ENCODE measurements around the gene LAMA1.

LAMA1 gene

DNA sequence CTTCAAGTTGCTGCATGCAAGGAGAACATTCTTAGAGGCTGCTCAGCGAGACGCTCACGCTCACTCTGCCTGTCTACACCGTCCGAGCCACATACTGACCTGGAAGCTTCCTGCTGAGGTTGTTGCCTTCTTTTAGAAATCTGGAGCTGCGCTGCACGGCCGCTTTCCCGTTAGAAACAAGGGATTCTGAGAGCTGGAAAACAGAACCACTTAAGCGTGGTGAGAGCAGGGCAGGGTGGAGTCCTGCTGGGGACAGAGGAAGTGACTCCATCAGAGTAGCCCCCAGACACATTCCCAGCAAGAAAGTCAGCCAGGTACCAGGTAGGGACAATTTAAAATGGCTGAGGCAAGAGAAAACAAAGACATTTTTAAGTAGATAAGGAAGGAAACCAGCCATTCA lies 135.2 kb downstream of the LAMA1 start:
- DNase-seq = no peak

DNA sequence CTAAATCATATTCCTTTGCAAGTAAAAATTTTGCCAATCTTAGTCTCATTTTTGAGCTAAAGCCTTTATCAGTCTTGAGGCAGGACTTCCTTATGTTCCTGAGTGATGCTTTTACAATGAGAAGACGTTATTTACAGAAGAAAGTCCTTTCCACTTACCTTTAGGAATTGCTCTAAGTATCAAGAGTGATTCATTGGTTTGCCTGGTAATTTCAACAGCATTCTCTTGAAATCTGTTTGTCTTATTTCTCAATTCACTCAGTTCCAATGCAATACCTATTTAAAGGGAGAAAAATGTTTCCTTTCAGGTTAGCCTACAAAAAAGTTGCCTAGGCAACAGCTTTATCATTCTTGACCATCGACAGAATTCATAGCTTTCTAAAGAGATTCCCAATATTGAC lies 137.2 kb downstream of the LAMA1 start:
- DNase-seq = no peak

- DNase-seq = no peak
Observed at GRCh38 chr18:6979954-6980353, 137.6 kb downstream of the LAMA1 start.

DNA sequence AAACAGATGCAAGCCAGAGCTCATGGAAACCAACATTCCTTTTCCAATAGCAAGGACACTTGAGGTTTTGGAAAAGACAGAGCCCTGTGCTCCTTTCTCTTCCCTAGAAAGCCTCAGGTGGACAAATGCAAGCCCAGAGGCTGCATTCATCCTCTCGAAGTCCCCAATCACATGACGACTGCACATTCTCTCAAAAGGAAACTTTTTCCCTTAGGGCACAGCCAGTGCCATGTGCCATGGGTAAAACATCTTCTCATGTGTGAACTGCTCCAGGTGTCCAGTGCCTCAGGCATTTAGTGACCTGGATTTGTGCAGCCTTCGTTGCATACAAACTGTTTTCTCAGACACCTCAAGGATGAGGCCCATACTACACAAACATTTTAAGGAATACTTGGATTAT lies 140.7 kb downstream of the LAMA1 start:
- DNase-seq = no peak

DNA sequence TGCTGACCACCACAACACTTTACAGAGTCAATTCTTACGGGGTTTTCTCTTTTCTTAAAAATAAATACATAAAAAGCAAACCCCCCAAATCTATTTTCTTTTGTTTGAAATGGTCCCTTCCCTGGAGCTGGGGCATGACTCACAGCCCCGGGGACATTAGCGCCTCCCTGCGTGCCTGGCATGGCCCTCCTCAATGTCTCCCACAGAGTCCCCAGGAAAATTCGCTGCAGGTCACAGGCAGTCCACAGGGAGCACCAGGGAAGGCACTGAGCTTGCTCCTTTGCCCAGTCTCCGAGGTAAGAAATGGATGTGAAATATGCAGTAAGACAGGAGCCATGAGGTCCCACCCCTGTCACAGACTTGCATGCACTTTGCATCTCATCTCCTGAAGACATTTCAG lies 142.5 kb downstream of the LAMA1 start:
- DNase-seq = no peak

DNA sequence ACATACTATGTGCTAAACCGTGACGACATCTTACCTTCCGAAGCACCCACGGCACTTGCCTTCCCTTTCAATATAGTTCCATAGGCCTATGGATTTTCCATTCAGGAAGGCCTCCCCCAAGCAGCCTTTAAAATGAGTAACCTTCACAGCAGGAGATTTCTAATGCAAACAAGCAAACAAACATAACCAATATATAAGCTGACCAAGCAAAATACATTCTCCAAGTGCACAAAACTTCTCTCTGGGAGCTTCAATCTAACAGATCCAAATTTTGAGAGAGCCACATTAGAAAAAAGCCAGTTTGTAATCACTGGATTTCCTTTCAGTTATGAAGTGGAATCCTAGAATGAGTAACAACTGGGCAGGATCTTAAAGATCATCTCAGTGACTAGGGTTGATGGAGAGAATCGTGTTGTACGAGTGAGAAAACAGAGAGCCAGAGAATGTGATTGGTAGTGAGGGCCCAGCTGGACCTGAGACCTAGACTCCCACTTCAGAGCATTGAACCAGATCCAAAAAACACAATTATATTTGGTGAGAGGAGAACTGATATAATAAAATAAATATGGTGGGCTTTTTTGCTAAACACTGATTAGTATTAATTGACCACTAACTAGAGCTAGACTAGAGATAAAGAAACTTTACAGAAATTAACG lies 145.6 kb downstream of the LAMA1 start:
- DNase-seq = no peak

DNA sequence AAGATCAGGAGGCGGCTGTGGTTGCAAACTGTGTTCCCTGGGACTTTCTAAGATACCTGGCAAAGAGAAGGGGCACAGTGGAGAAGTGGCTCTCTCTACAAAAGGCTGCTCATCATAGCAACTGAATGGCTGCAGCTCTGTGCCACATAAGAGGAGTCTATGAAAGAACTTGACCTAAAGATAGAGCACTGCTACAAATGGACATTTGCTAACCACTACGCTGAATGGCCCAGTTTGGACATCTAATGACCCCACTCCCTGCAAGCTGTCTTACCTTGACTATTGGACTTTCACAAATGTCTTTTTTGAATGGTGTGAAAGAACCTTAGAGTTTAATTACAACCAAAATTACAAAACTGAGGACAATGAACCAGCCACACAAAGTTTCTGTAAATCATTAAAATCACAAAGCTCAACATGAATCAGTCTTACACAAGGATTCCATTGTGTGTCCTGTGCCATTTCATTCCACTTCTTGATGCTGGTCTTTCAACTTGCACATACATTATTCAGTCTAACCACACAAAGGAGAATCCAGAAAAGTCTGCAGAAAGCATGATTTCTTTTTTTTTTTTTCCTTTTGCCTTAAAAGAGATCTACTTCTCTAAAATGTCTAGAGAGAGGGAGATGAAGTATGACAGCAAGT lies 154.0 kb downstream of the LAMA1 start:
- DNase-seq = no peak

- no peak for DNase-seq
Observed at GRCh38 chr18:6962571-6963451, 154.8 kb downstream of the LAMA1 start.

DNA sequence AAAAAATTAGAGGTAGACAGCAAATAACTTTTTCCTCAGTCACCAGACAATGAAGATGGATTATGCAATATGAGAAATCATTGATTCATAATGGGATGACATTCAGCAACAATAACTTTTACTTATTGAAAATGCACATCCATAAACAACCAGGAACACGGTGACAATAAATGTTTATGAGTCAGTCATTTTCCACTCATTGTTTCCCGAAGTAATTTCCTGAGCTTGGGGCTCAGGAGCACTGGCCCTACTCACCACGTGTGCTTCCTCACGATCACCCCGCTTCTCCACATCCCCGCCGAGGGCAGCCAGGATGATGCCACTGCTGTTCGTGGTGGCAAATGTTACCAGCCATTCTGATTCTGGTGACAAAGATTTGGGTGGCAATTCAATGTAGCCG lies 156.3 kb downstream of the LAMA1 start:
- DNase-seq = no peak

GRCh38 chr18:6960656-6961055 lies 156.9 kb downstream of the LAMA1 start:
- peak; percentile 67 for DNase-seq

- DNase-seq = no peak
Observed at GRCh38 chr18:6960124-6960523, 157.5 kb downstream of the LAMA1 start.

DNA sequence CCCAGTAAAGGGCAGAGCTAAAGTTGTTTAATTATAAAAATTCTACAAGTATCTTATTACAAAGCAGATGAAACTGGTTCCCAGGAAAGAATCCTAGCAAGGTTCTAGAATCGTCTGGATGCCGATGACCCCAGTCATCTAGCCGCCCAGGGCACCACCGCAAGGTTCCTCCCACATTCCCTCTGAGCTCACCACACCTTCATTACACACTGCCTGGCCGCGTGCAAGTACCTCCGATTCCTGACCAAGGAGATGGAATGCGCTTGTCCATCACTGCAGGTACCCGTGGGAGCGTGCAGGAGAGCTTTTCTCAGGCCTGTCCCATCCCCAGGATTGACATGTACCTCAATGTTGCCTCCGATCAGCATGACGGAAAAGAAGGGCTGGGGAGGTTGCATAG lies 158.5 kb downstream of the LAMA1 start:
- no peak for DNase-seq

DNA sequence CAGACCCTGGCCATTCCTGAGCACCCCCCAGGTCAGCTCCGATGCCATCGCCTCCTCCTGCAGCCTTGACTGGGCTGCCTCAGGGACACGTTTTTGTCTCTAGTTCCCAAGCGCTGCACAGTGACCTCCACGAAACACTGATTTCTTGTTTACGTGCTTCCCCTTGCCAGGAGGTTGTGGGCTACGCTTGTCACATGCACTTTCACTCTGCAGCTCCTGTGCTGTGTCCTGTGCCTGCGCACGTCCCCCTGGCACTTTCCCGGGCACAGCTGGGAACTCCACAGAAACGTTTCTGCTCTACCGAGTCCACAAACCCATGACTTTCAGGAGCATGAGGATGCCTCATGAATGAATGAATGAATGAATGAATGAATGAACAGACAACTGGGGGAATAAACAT lies 160.6 kb downstream of the LAMA1 start:
- no peak for DNase-seq

DNA sequence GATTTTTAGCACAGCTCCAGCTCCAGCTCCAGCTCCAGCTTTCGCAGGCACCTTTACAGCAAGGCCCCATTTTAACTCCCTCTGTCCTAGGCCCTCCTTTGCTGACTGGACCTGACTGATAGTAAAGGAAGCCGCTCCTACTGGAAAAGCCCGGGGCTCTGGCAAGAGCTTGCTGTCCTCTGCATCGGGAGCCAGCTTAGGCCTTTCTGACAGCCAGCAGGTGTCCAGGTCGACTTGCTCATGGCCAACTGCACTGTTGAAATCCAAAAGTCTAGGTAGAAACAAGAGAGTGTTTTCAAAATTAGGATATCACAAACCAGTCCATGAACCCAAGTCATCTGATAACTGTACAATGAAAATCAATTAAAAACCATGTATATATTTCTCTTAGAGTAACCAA lies 161.1 kb downstream of the LAMA1 start:
- no peak for DNase-seq

- DNase-seq = no peak
Observed at GRCh38 chr18:6955304-6955703, 162.3 kb downstream of the LAMA1 start.

DNA sequence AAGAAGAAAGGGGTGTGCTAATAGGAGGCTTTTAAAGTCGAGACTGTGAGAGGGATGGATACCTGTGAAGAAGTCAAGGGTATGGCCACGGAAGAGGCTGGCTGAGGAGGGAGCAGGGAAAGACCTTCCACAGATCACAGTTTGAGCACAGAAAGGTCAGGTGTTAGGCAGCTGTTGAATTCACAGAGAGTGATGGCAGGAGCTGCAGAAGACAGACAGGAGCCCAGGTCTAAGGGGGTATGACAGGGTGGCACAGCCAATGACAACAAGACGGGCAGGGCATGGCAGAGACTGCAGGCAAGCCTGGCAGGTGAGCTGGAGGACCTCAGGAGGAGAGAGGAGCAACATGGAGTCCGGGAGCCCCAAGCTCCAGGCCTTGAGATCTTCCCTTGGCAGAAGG lies 163.1 kb downstream of the LAMA1 start:
- no peak for DNase-seq

- no peak for DNase-seq
Observed at GRCh38 chr18:6951336-6952090, 166.1 kb downstream of the LAMA1 start.

DNA sequence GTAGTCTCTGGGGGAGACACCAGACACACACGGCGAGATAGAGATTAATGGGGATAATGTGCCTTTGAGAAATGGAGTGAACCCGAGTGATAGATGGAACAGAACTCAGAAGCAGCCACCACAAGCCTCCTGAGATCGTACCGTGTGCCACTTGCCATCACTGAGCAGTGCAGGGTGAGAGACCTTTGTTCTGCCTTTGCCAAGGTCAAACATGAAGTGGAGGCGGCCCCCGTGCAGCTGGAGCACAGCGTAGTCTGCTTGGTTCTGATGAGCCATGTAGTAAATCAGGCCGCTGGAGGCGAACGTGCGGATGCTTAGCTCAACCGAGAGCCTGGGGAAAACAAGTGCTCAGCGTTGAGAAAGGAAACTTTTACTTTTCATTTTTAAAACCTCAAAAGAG lies 167.0 kb downstream of the LAMA1 start:
- no peak for DNase-seq

- no peak for DNase-seq
Observed at GRCh38 chr18:6949800-6950586, 167.6 kb downstream of the LAMA1 start.

GRCh38 chr18:6948281-6949055 lies 169.1 kb downstream of the LAMA1 start:
- DNase-seq = no peak

GRCh38 chr18:6947338-6948030 lies 170.1 kb downstream of the LAMA1 start:
- no peak for DNase-seq

Data from fibroblast of skin of abdomen (primary cell).